ENCODE data around the gene C16orf90. TPM values are rescaled to one million over a fixed set of nuclear protein-coding genes. Genes with fewer than 3 reads are reported as not detected.

Gene C16orf90
- total RNA-seq, 1 donor from 2014 or later = not detected

- peaks cover 23% of the 10 kb centered on the region for H3K36me3 Mint-ChIP-seq
- TF ChIP-seq, protein P1, sequence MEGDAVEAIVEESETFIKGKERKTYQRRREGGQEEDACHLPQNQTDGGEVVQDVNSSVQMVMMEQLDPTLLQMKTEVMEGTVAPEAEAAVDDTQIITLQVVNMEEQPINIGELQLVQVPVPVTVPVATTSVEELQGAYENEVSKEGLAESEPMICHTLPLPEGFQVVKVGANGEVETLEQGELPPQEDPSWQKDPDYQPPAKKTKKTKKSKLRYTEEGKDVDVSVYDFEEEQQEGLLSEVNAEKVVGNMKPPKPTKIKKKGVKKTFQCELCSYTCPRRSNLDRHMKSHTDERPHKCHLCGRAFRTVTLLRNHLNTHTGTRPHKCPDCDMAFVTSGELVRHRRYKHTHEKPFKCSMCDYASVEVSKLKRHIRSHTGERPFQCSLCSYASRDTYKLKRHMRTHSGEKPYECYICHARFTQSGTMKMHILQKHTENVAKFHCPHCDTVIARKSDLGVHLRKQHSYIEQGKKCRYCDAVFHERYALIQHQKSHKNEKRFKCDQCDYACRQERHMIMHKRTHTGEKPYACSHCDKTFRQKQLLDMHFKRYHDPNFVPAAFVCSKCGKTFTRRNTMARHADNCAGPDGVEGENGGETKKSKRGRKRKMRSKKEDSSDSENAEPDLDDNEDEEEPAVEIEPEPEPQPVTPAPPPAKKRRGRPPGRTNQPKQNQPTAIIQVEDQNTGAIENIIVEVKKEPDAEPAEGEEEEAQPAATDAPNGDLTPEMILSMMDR (conservative IDR thresholded peaks at IDR 0.05) = no peak
- DNase-seq (ENCODE audit: extremely low spot score, unreplicated experiment) = no peak
- H3K4me3 Mint-ChIP-seq = no peak overlapping the region
- peaks cover 25% of the 10 kb centered on the region for H3K4me1 Mint-ChIP-seq (ENCODE audit: unreplicated experiment)
- no peaks in the 10 kb centered on the region for H3K27me3 Mint-ChIP-seq
- H3K9me3 Mint-ChIP-seq = no peaks in the 10 kb centered on the region
- no peak overlapping the region for H3K27ac Mint-ChIP-seq
Measured at GRCh38 chr16:3468501-3468900, 26.8 kb downstream of the C16orf90 start.

DNA sequence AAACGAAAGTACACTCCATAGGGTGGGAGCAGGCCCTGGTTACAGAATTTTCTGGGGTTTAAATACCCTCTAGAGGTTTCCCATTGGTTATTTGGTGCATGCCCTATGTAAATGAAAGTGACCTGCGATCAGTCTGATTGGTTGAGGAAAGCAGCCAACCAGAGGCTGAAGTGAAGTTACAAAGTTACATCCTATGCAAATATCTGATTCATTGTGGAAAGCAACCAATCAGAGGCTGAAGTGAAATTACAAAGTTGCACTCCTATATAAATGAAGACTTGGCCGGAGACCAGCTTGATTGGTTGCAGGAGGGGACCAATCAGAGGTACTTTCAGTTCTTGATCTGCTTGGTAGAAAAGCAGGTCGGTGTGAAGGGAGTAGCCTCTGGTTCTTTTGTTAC is 27.4 kb downstream of the C16orf90 start:
- H3K9me3 Mint-ChIP-seq = no peaks in the 10 kb centered on the region
- H3K4me3 Mint-ChIP-seq = no peak overlapping the region
- H3K4me1 Mint-ChIP-seq (ENCODE audit: unreplicated experiment) = peaks cover 25% of the 10 kb centered on the region
- peaks cover 22% of the 10 kb centered on the region for H3K36me3 Mint-ChIP-seq
- no peak for DNase-seq (ENCODE audit: extremely low spot score, unreplicated experiment)
- H3K27me3 Mint-ChIP-seq = no peaks in the 10 kb centered on the region
- H3K27ac Mint-ChIP-seq = no peak overlapping the region
- TF ChIP-seq, protein P1 (conservative IDR thresholded peaks at IDR 0.05) = no peak

- Mint-ChIP-seq H3K27ac (no peak overlapping the region), H3K4me3 (no peak overlapping the region), H3K36me3 (peaks cover 22% of the 10 kb centered on the region)
Measured at GRCh38 chr16:3467182-3467581, 28.1 kb downstream of the C16orf90 start.

DNA sequence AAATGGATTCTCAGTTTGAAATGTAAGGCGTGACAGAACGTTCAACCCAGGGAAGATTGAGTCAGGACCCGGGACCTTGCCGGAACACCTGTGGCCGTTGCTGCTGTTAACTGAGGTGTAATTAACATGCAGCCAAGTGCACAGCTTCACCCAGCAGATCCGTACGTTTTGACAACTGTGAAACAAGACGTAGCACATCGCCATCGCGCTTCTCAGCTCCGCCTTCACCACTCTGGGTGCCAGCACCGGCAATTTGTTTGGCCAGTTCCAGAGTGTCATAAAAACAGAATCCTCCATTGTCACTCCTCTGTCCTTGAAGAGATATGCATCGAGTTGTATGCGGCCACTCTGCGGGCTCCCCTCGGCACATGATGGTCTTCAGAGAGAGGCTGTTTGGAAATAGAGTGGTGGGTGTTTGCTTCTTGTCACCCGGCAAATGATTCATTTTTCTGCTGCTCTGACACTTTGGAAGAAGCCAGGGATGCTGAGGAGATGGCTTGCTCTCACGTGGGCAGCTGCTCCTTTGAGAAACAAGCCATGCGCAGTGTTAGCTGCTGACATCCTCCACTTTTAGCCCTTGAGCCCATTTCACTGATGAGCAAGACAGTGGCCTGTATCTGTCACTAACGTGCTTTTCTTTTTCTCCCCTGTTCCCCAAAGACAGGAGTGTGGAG is 29.2 kb downstream of the C16orf90 start:
- TF ChIP-seq, protein P1 (conservative IDR thresholded peaks at IDR 0.05) = no peak
- no peak for DNase-seq (ENCODE audit: extremely low spot score, unreplicated experiment)
- no peak overlapping the region for H3K4me3 Mint-ChIP-seq
- peaks cover 23% of the 10 kb centered on the region for H3K36me3 Mint-ChIP-seq
- H3K4me1 Mint-ChIP-seq (ENCODE audit: unreplicated experiment) = peaks cover 38% of the 10 kb centered on the region
- H3K9me3 Mint-ChIP-seq = no peaks in the 10 kb centered on the region
- H3K27ac Mint-ChIP-seq = no peak overlapping the region
- H3K27me3 Mint-ChIP-seq = no peaks in the 10 kb centered on the region

More at GRCh38 chr16:3467182-3467581, 28.1 kb downstream of the C16orf90 start:
- TF ChIP-seq, protein P1 (conservative IDR thresholded peaks at IDR 0.05) = no peak
- no peak for DNase-seq (ENCODE audit: extremely low spot score, unreplicated experiment)
- Mint-ChIP-seq H3K4me1 (ENCODE audit: unreplicated experiment) (peaks cover 29% of the 10 kb centered on the region), H3K9me3 (no peaks in the 10 kb centered on the region), H3K27me3 (no peaks in the 10 kb centered on the region)

DNA sequence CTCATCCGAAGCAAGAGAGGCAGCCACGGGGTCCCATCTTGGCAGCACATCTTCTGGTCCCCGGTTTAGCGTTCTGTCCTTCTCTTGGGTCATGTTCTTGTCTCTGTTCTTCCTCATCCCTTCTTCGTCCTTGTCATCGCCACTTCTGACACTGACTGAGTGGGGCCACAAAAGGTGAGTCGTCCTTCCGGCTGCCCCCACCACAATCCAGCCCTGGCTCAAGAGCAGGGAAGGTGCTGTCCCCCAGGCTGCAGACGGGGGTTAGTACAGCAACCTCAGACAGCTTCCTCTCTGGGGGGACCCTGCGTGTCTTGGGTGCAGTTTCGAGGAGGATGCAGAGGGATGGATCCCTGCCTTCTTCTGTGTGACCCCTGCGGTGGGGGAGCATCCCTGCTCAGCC is 30.0 kb downstream of the C16orf90 start:
- no peaks in the 10 kb centered on the region for H3K27me3 Mint-ChIP-seq
- no peak overlapping the region for H3K27ac Mint-ChIP-seq
- DNase-seq (ENCODE audit: extremely low spot score, unreplicated experiment) = no peak
- peaks cover 23% of the 10 kb centered on the region for H3K36me3 Mint-ChIP-seq
- H3K9me3 Mint-ChIP-seq = no peaks in the 10 kb centered on the region
- TF ChIP-seq, protein P1 (conservative IDR thresholded peaks at IDR 0.05) = no peak
- no peak overlapping the region for H3K4me3 Mint-ChIP-seq
- H3K4me1 Mint-ChIP-seq (ENCODE audit: unreplicated experiment) = peaks cover 41% of the 10 kb centered on the region
